GM10248 (cell line): ENCODE data around the gene SPATA1.

Source experiments
- CTCF ChIA-PET: fragments of 300-600 bp; sonication (Branson Sonifier 250); formaldehyde crosslinking; extraction: SDS; loops from one replicate; lab custom pipeline; 2021; ENCODE audit warnings: antibody characterized with exemption; lab: Yijun Ruan, JAX
- POLR2A ChIA-PET: fragments of 350-650 bp; sonication (Branson Sonifier 250); formaldehyde crosslinking; extraction: SDS; loops from one replicate; lab custom pipeline; 2020; ENCODE audit warnings: antibody characterized with exemption; lab: Yijun Ruan, JAX
- DNase-seq: peaks from one replicate; pipeline ENCODE4 v3.0.0; 2012; ENCODE audit errors: extremely low spot score
- CTCF ChIP-seq: IDR thresholded peaks from 2 replicates; pipeline ENCODE4 v1.5.1; 2012; ENCODE audit warnings: mild to moderate bottlenecking, low read depth; ENCODE audit errors: extremely low read depth, missing control alignments, control extremely low read depth

The SPATA1 gene

GRCh38 chr1:84603941-84604830, 98.0 kb downstream of the SPATA1 start:
- ChIA-PET POLR2A (no interaction called here), CTCF (interaction anchor here (1.1 to 1.6 kb wide), 3 partner anchors 16 to 149 kb away, joined by 3 to 7 read pairs (median 3); no protein-coding TSS in a partner anchor)
- no peak for TF ChIP-seq CTCF
- no peak for DNase-seq

- ChIA-PET POLR2A (no interaction called here), CTCF (interaction anchor here (0.8 to 4.1 kb wide), 4 partner anchors 14 to 464 kb away, joined by 3 to 23 read pairs (median 4); partner anchors contain the start of gene CTBS)
- no peak for TF ChIP-seq CTCF
- no peak for DNase-seq
Observed at GRCh38 chr1:84605157-84605556, 99.0 kb downstream of the SPATA1 start.

GRCh38 chr1:84606977-84607376, 100.8 kb downstream of the SPATA1 start:
- CTCF ChIA-PET: interaction anchor here (0.7 to 4.1 kb wide), 7 partner anchors 9 to 165 kb away, joined by 3 to 23 read pairs (median 3); partner anchors contain the start of gene CTBS
- no peak for TF ChIP-seq CTCF
- no peak for DNase-seq
- POLR2A ChIA-PET: no interaction called here

GRCh38 chr1:84611091-84611490, 104.9 kb downstream of the SPATA1 start:
- no peak for TF ChIP-seq CTCF
- POLR2A ChIA-PET: no interaction called here
- CTCF ChIA-PET: interaction anchor here (1.0 to 2.1 kb wide), 4 partner anchors 9 to 154 kb away, joined by 3 to 5 read pairs (median 4); no protein-coding TSS in a partner anchor
- DNase-seq: no peak

- no peak for DNase-seq
- ChIA-PET CTCF (interaction anchor here (1.0 to 2.1 kb wide), 4 partner anchors 9 to 155 kb away, joined by 3 to 5 read pairs (median 4); no protein-coding TSS in a partner anchor), POLR2A (no interaction called here)
- TF ChIP-seq CTCF: no peak
Observed at GRCh38 chr1:84611796-84612195, 105.6 kb downstream of the SPATA1 start.

- ChIA-PET CTCF (interaction anchor here (0.7 to 2.1 kb wide), 2 partner anchors 12 to 39 kb away, joined by 3 to 5 read pairs; partner anchors contain the start of gene CTBS), POLR2A (no interaction called here)
- no peak for DNase-seq
- no peak for TF ChIP-seq CTCF
Observed at GRCh38 chr1:84613026-84613425, 106.8 kb downstream of the SPATA1 start.
